ENCODE data around the gene IRAK2. TPM values are rescaled to one million over a fixed set of nuclear protein-coding genes. Genes with fewer than 3 reads are reported as not detected.
"Not testable (repeated sequence)": the region's sequence is repeated elsewhere in the genome, so short reads cannot be mapped to it uniquely, and the experiment has no call there.

IRAK2 gene
- total RNA-seq, 1 donor = 4.0 TPM

DNA sequence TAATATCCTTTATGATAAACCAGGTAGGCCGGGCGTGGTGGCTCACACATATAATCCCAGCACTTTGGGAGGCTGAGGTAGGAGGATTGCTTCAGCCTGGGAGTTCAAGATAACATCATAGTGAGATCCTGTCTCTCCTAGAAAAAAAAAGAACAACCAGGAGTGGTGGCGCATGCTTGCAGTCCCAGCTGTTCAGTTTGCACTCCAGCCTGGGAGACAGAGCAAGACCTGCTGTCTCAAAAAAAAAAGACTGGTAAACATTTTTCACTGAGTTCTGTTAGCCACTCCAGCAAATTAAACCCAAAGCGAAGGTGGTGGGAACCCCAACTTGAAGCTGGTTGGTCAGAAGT, 9.6 kb upstream of the IRAK2 start:
- TF ChIP-seq, protein P1, sequence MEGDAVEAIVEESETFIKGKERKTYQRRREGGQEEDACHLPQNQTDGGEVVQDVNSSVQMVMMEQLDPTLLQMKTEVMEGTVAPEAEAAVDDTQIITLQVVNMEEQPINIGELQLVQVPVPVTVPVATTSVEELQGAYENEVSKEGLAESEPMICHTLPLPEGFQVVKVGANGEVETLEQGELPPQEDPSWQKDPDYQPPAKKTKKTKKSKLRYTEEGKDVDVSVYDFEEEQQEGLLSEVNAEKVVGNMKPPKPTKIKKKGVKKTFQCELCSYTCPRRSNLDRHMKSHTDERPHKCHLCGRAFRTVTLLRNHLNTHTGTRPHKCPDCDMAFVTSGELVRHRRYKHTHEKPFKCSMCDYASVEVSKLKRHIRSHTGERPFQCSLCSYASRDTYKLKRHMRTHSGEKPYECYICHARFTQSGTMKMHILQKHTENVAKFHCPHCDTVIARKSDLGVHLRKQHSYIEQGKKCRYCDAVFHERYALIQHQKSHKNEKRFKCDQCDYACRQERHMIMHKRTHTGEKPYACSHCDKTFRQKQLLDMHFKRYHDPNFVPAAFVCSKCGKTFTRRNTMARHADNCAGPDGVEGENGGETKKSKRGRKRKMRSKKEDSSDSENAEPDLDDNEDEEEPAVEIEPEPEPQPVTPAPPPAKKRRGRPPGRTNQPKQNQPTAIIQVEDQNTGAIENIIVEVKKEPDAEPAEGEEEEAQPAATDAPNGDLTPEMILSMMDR (IDR thresholded peaks at IDR 0.05; ENCODE audit: extremely low read depth, low read depth, low read length) = no peak
- Histone ChIP-seq H3K79me2 (ENCODE audit: insufficient read depth, low read length) (no peaks in the 10 kb centered on the region), H4K20me1 (ENCODE audit: insufficient read depth, low read length) (peaks cover 6% of the 10 kb centered on the region), H3K4me3 (ENCODE audit: insufficient read depth, low read length) (no peak overlapping the region), H2AFZ (ENCODE audit: low read length) (no peak overlapping the region), H3K4me1 (ENCODE audit: insufficient read depth, low read length) (peaks cover under 1% of the 10 kb centered on the region), H3K27me3 (ENCODE audit: insufficient read depth, low read length) (no peaks in the 10 kb centered on the region), H3K9me3 (ENCODE audit: low read depth, low read length) (no peaks in the 10 kb centered on the region), H3K27ac (ENCODE audit: low read depth, low read length) (no peak overlapping the region), H3K4me2 (ENCODE audit: insufficient read depth, low read length) (no peak overlapping the region), H3K36me3 (ENCODE audit: insufficient read depth, low read length) (peaks cover 28% of the 10 kb centered on the region)
- DNase-seq (ENCODE audit: insufficient read length, low spot score, missing footprints) = no peak

DNA sequence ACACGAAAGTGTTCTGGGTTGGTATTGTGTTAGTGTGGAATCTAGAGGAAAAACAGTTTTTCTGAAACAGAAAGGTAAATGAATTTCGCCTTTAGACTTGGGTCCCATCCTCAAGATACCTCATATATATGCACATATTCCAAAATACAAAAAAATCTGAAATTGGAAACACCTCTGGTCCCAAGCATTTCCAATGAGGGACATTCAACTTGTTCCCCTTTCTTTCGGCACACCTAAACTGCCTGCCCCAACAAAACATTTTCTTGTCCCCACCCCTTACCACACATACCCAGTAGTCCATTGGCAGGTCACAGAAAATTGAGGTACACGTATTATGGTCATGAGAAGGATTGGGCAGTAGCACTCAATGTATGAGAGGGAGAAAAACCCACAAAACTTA, 9.1 kb upstream of the IRAK2 start:
- Histone ChIP-seq H3K27ac (ENCODE audit: low read depth, low read length) (no peak overlapping the region), H4K20me1 (ENCODE audit: insufficient read depth, low read length) (peaks cover 4% of the 10 kb centered on the region), H3K4me3 (ENCODE audit: insufficient read depth, low read length) (no peak overlapping the region), H3K4me2 (ENCODE audit: insufficient read depth, low read length) (no peak overlapping the region), H3K36me3 (ENCODE audit: insufficient read depth, low read length) (peaks cover 22% of the 10 kb centered on the region), H3K79me2 (ENCODE audit: insufficient read depth, low read length) (no peaks in the 10 kb centered on the region), H2AFZ (ENCODE audit: low read length) (no peak overlapping the region), H3K27me3 (ENCODE audit: insufficient read depth, low read length) (no peaks in the 10 kb centered on the region), H3K4me1 (ENCODE audit: insufficient read depth, low read length) (peaks cover 6% of the 10 kb centered on the region), H3K9me3 (ENCODE audit: low read depth, low read length) (no peaks in the 10 kb centered on the region)
- no peak for DNase-seq (ENCODE audit: insufficient read length, low spot score, missing footprints)
- TF ChIP-seq, protein P1 (IDR thresholded peaks at IDR 0.05; ENCODE audit: extremely low read depth, low read depth, low read length) = no peak

DNA sequence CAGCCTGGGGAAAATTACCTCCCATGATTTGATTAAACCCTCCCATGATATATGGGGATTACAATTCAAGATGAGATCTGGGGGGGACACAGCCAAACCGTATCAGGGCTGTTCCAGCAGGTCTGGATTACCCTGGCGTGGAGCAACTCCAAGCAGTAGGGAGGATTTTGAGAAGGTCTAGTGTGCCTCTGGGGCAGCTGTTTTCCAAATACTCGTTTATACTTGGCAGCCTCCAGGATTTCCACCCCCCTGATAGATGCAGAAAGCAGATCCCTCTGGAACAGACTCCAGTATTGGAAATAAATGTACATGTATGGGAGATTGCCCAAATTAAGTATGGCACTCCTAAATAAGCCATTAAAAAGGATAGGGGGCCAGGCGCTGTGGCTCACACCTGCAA, 7.7 kb upstream of the IRAK2 start:
- no peak overlapping the region for H3K4me2 ChIP-seq (ENCODE audit: insufficient read depth, low read length)
- H3K79me2 ChIP-seq (ENCODE audit: insufficient read depth, low read length) = no peaks in the 10 kb centered on the region
- H3K27ac ChIP-seq (ENCODE audit: low read depth, low read length) = no peak overlapping the region
- DNase-seq (ENCODE audit: insufficient read length, low spot score, missing footprints) = no peak
- no peaks in the 10 kb centered on the region for H3K27me3 ChIP-seq (ENCODE audit: insufficient read depth, low read length)
- H3K4me3 ChIP-seq (ENCODE audit: insufficient read depth, low read length) = no peak overlapping the region
- TF ChIP-seq, protein P1 (IDR thresholded peaks at IDR 0.05; ENCODE audit: extremely low read depth, low read depth, low read length) = no peak
- peaks cover 9% of the 10 kb centered on the region for H3K36me3 ChIP-seq (ENCODE audit: insufficient read depth, low read length)
- H3K4me1 ChIP-seq (ENCODE audit: insufficient read depth, low read length) = peaks cover 6% of the 10 kb centered on the region
- no peak overlapping the region for H2AFZ ChIP-seq (ENCODE audit: low read length)
- H3K9me3 ChIP-seq (ENCODE audit: low read depth, low read length) = no peaks in the 10 kb centered on the region
- H4K20me1 ChIP-seq (ENCODE audit: insufficient read depth, low read length) = no peaks in the 10 kb centered on the region

DNA sequence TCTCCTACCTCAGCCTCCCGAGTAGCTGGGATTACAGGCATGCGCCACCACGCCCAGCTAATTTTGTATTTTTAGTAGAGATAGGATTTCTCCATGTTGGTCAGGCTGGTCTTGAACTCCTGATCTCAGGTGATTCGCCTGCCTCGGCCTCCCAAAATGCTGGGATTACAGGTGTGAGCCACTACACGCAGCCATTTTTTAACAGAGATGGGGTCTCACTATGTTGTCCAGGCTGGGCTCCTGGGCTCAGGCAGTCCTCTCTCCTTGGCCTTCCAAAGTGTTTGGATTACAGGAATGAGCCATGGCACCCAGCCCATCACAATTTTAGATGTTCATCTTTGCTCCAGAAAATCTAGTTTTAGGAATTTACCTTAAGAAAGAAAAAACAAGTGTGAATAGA, 6.2 kb upstream of the IRAK2 start:
- DNase-seq (ENCODE audit: insufficient read length, low spot score, missing footprints); H4K20me1 ChIP-seq (ENCODE audit: insufficient read depth, low read length); H3K4me3 ChIP-seq (ENCODE audit: insufficient read depth, low read length); H3K4me1 ChIP-seq (ENCODE audit: insufficient read depth, low read length); H3K27ac ChIP-seq (ENCODE audit: low read depth, low read length); H3K36me3 ChIP-seq (ENCODE audit: insufficient read depth, low read length); H3K79me2 ChIP-seq (ENCODE audit: insufficient read depth, low read length); H2AFZ ChIP-seq (ENCODE audit: low read length); H3K27me3 ChIP-seq (ENCODE audit: insufficient read depth, low read length); H3K4me2 ChIP-seq (ENCODE audit: insufficient read depth, low read length); H3K9me3 ChIP-seq (ENCODE audit: low read depth, low read length): not testable (repeated sequence)

DNA sequence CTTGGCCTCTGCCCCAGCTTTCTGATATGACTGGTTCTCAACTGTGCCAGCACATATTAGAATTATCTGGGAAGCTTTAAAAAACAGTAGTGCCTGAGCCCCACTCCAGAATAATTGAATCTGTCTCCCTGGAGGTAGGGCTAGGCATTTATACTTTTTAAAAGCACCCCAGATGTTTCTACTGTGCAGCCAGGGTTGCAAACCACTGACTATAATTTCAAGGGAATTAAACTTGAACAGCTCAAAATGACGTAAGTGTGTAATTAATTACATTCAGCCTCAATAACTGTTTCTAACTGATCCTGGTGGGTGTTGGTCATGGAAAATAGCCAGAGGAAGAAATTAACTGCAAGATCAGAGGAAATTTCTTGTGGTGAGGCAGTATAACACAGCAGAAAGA, 4.4 kb upstream of the IRAK2 start:
- H4K20me1 ChIP-seq (ENCODE audit: insufficient read depth, low read length) = no peaks in the 10 kb centered on the region
- TF ChIP-seq, protein P1 (IDR thresholded peaks at IDR 0.05; ENCODE audit: extremely low read depth, low read depth, low read length) = no peak
- H3K27ac ChIP-seq (ENCODE audit: low read depth, low read length) = no peak overlapping the region
- H3K36me3 ChIP-seq (ENCODE audit: insufficient read depth, low read length) = no peaks in the 10 kb centered on the region
- peaks cover 8% of the 10 kb centered on the region for H3K4me1 ChIP-seq (ENCODE audit: insufficient read depth, low read length)
- H3K4me3 ChIP-seq (ENCODE audit: insufficient read depth, low read length) = no peak overlapping the region
- no peak for DNase-seq (ENCODE audit: insufficient read length, low spot score, missing footprints)
- H3K79me2 ChIP-seq (ENCODE audit: insufficient read depth, low read length) = peaks cover 8% of the 10 kb centered on the region
- no peaks in the 10 kb centered on the region for H3K27me3 ChIP-seq (ENCODE audit: insufficient read depth, low read length)
- H3K4me2 ChIP-seq (ENCODE audit: insufficient read depth, low read length) = no peak overlapping the region
- no peak overlapping the region for H2AFZ ChIP-seq (ENCODE audit: low read length)
- no peaks in the 10 kb centered on the region for H3K9me3 ChIP-seq (ENCODE audit: low read depth, low read length)

Data from osteoblast (primary cell).